ENCODE results near the gene GPR179.

- TF ChIP-seq CTCF (IDR thresholded peaks at IDR 0.05): no peak
- no peak for TF ChIP-seq POLR2A (IDR thresholded peaks at IDR 0.05)
Measured at GRCh38 chr17:38352245-38353085, 8.7 kb upstream of the GPR179 start.

Measured in uterus (tissue), 2 donors.